H9 (cell line): ENCODE measurements around the gene RAB26. TPM values are rescaled to one million over a fixed set of nuclear protein-coding genes. Genes with fewer than 3 reads are reported as not detected.
"Not testable (repeated sequence)": the region's sequence is repeated elsewhere in the genome, so short reads cannot be mapped to it uniquely, and the experiment has no call there.

ENCODE experiments used
- DNase-seq: peaks from one replicate; pipeline ENCODE4 v3.0.0-alpha.2; 2017
- H2AFZ ChIP-seq: one replicate; pipeline ENCODE4 v1.6.1; 2013; ENCODE audit warnings: mild to moderate bottlenecking, low read length, control low read depth, moderate library complexity
- H2AK5ac ChIP-seq: 2 replicates; pipeline ENCODE4 v1.6.1; 2013; ENCODE audit warnings: low read length, control low read depth, mixed read lengths; ENCODE audit not compliant: insufficient read length
- H2BK120ac ChIP-seq: one replicate; pipeline ENCODE4 v1.6.1; 2013; ENCODE audit warnings: low read depth, mild to moderate bottlenecking, low read length, control low read depth, inconsistent platforms; ENCODE audit not compliant: poor library complexity, severe bottlenecking
- H2BK12ac ChIP-seq: 2 replicates; pipeline ENCODE4 v1.6.1; 2013; ENCODE audit warnings: low read length, control low read depth, mixed read lengths, low read depth; ENCODE audit not compliant: insufficient read length
- H2BK15ac ChIP-seq: 2 replicates; pipeline ENCODE4 v1.6.1; 2013; ENCODE audit warnings: low read depth, low read length, control low read depth
- H2BK20ac ChIP-seq: one replicate; pipeline ENCODE4 v1.6.1; 2013; ENCODE audit warnings: low read depth, mild to moderate bottlenecking, low read length, control low read depth, inconsistent platforms; ENCODE audit not compliant: poor library complexity, severe bottlenecking
- H2BK5ac ChIP-seq: 2 replicates; pipeline ENCODE4 v1.6.1; 2013; ENCODE audit warnings: low read length, control low read depth, mixed read lengths; ENCODE audit not compliant: insufficient read length
- H3K14ac ChIP-seq: 2 replicates; pipeline ENCODE4 v1.6.1; 2013; ENCODE audit warnings: low read length, control low read depth; ENCODE audit not compliant: insufficient read depth
- H3K18ac ChIP-seq: 2 replicates; pipeline ENCODE4 v1.6.1; 2013; ENCODE audit warnings: low read depth, mild to moderate bottlenecking, mixed read lengths, low read length, control low read depth; ENCODE audit not compliant: insufficient read length
- H3K23ac ChIP-seq: 2 replicates; pipeline ENCODE4 v1.6.1; 2013; ENCODE audit warnings: low read length, control low read depth, mixed read lengths, low read depth; ENCODE audit not compliant: insufficient read length
- H3K23me2 ChIP-seq: 2 replicates; pipeline ENCODE4 v1.6.1; 2013; ENCODE audit warnings: low read depth, mild to moderate bottlenecking, mixed read lengths, low read length, control low read depth; ENCODE audit not compliant: insufficient read length, poor library complexity, severe bottlenecking
- H3K27ac ChIP-seq: 2 replicates; pipeline ENCODE4 v1.5.1; 2013; ENCODE audit warnings: low read length, control low read depth, mixed read lengths, low read depth; ENCODE audit not compliant: insufficient read length
- H3K27me3 ChIP-seq: 2 replicates; pipeline ENCODE4 v1.6.1; 2013; ENCODE audit warnings: low read length, control low read depth, inconsistent platforms; ENCODE audit not compliant: insufficient read depth
- H3K4ac ChIP-seq: 2 replicates; pipeline ENCODE4 v1.6.1; 2013; ENCODE audit warnings: low read depth, mild to moderate bottlenecking, control low read depth, inconsistent platforms, low read length, moderate library complexity
- H3K4me1 ChIP-seq: 2 replicates; pipeline ENCODE4 v1.6.1; 2013; ENCODE audit warnings: low read length, control low read depth, inconsistent platforms; ENCODE audit not compliant: insufficient read depth
- H3K4me2 ChIP-seq: 2 replicates; pipeline ENCODE4 v1.6.1; 2013; ENCODE audit warnings: low read length, control low read depth, mixed read lengths; ENCODE audit not compliant: insufficient read length, insufficient read depth
- H3K56ac ChIP-seq: 2 replicates; pipeline ENCODE4 v1.6.1; 2013; ENCODE audit warnings: low read depth, mild to moderate bottlenecking, mixed read lengths, low read length, control low read depth; ENCODE audit not compliant: insufficient read length
- H3K79me1 ChIP-seq: 2 replicates; pipeline ENCODE4 v1.6.1; 2013; ENCODE audit warnings: low read depth, mild to moderate bottlenecking, moderate library complexity, low read length, control low read depth, inconsistent platforms; ENCODE audit not compliant: insufficient read depth, poor library complexity, severe bottlenecking
- H3K79me2 ChIP-seq: 2 replicates; pipeline ENCODE4 v1.6.1; 2013; ENCODE audit warnings: low read length, control low read depth, inconsistent platforms; ENCODE audit not compliant: insufficient read depth
- H3K9ac ChIP-seq: 2 replicates; pipeline ENCODE4 v1.6.1; 2013; ENCODE audit warnings: low read length, control low read depth, mixed read lengths; ENCODE audit not compliant: insufficient read length; ENCODE audit errors: extremely low read depth
- H3K9me3 ChIP-seq: one replicate; pipeline ENCODE4 v1.6.1; 2013; ENCODE audit warnings: low read depth, low read length, inconsistent platforms; ENCODE audit not compliant: control insufficient read depth
- H3T11ph ChIP-seq: one replicate; pipeline ENCODE4 v1.6.1; 2013; ENCODE audit warnings: mild to moderate bottlenecking, low read length, control low read depth, inconsistent platforms
- H4K20me1 ChIP-seq: one replicate; pipeline ENCODE4 v1.6.1; 2013; ENCODE audit not compliant: control insufficient read depth, insufficient read length, insufficient read depth
- H4K5ac ChIP-seq: 2 replicates; pipeline ENCODE4 v1.6.1; 2013; ENCODE audit warnings: low read depth, mild to moderate bottlenecking, mixed read lengths, low read length, control low read depth; ENCODE audit not compliant: insufficient read length
- H4K8ac ChIP-seq: replicated peaks from 2 replicates; pipeline ENCODE4 v1.6.1; 2013; ENCODE audit warnings: low read length, control low read depth, mixed read lengths, low read depth; ENCODE audit not compliant: insufficient read length
- H4K91ac ChIP-seq: 2 replicates; pipeline ENCODE4 v1.6.1; 2013; ENCODE audit warnings: low read depth, mild to moderate bottlenecking, moderate library complexity, mixed read lengths, low read length, control low read depth; ENCODE audit not compliant: insufficient read length
- H3K27ac Mint-ChIP-seq, 3 experiments: 2 replicates in 2 of 3; 3 replicates in 1 of 3; pipeline ENCODE4 v1.8.0; 2020 to 2021; ENCODE audit warnings: mixed read lengths in 3 of 3, mild to moderate bottlenecking in 1 of 3, moderate library complexity in 1 of 3
- H3K27me3 Mint-ChIP-seq: 2 replicates; pipeline ENCODE4 v1.8.0; 2021; ENCODE audit warnings: low read depth, mild to moderate bottlenecking, moderate library complexity, mixed read lengths
- H3K36me3 Mint-ChIP-seq, 3 experiments: 2 replicates in 2 of 3; 3 replicates in 1 of 3; pipeline ENCODE4 v1.8.0; 2020 to 2021; ENCODE audit warnings: low read depth in 3 of 3, mixed read lengths in 3 of 3; ENCODE audit not compliant: insufficient read depth in 1 of 3
- H3K4me1 Mint-ChIP-seq, 2 experiments: 2 replicates each; pipeline ENCODE4 v1.8.0; 2020; ENCODE audit warnings: mixed read lengths in 2 of 2
- H3K4me3 Mint-ChIP-seq, 2 experiments: 2 replicates in 1 of 2; 3 replicates in 1 of 2; pipeline ENCODE4 v1.8.0; 2020 to 2021; ENCODE audit warnings: mild to moderate bottlenecking in 2 of 2, mixed read lengths in 2 of 2, moderate library complexity in 1 of 2
- H3K9me3 Mint-ChIP-seq, 2 experiments: 2 replicates in 1 of 2; 3 replicates in 1 of 2; pipeline ENCODE4 v1.8.0; 2020; ENCODE audit warnings: mild to moderate bottlenecking in 2 of 2, mixed read lengths in 2 of 2, moderate library complexity in 1 of 2
- whole genome bisulfite sequencing: extraction: QIAGEN DNeasy Blood & Tissue Kit; methylation state at CpG from one replicate; pipeline ENCODE4 v1.1.7; 2013; ENCODE audit warnings: missing lambda C conversion rate, low lambda C conversion rate, mixed read lengths; ENCODE audit not compliant: insufficient read length; ENCODE audit errors: extremely low coverage; 5-methylcytosine and 5-hydroxymethylcytosine counted together
- total RNA-seq: library from RNA; stranded (reverse); gene quantifications from 2 replicates; pipeline ENCODE4 v1.2.1, GENCODE V29; 2021

RAB26 gene
- total RNA-seq, 1 experiment from 2014 or later: 2.4 TPM

DNA sequence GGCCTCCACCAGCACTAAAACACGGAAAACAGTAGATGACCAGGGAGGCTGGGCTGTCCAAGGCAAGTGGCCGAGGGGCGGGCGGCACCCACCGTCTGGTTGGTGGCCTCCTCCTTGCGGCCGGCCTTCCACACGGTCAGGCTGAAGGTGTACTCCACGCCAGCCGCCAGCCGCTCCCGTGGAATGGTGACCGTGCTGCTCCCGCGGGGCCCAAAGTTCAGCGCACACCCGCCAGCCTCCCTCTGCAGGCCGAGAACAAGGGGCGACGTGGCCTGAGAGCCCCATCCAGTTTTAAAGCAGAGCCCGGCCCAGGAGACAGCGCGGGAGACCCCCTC, 40.7 kb upstream of the RAB26 start:
- H4K91ac ChIP-seq, H3K9ac ChIP-seq, H3K79me2 ChIP-seq, H3K23me2 ChIP-seq, H3K4me2 ChIP-seq, H3K27me3 ChIP-seq, H2BK20ac ChIP-seq, H4K5ac ChIP-seq, H2BK5ac ChIP-seq, H3K18ac ChIP-seq, H3K23ac ChIP-seq, H2BK15ac ChIP-seq, H3K27me3 Mint-ChIP-seq, H3K4ac ChIP-seq, H2BK120ac ChIP-seq, H3K9me3 ChIP-seq, H2AK5ac ChIP-seq, H4K20me1 ChIP-seq, H3T11ph ChIP-seq, H4K8ac ChIP-seq, H3K4me1 Mint-ChIP-seq, H3K4me1 ChIP-seq, H3K4me3 Mint-ChIP-seq, H3K14ac ChIP-seq, H3K9me3 Mint-ChIP-seq, H2AFZ ChIP-seq, H3K27ac ChIP-seq, DNase-seq, H3K79me1 ChIP-seq, H3K56ac ChIP-seq, H2BK12ac ChIP-seq: not testable (repeated sequence)
- WGBS: no CpG with 5 or more reads among the region's 23 CpGs
- Mint-ChIP-seq H3K36me3 (peaks cover 2 to 29% (median 14%) of the 10 kb centered on the region in 3 experiments; a peak in 6 of 7 replicates), H3K27ac (peak overlapping the region in 1 of 3 experiments; percentile 23; a peak in 1 of 7 replicates)

DNA sequence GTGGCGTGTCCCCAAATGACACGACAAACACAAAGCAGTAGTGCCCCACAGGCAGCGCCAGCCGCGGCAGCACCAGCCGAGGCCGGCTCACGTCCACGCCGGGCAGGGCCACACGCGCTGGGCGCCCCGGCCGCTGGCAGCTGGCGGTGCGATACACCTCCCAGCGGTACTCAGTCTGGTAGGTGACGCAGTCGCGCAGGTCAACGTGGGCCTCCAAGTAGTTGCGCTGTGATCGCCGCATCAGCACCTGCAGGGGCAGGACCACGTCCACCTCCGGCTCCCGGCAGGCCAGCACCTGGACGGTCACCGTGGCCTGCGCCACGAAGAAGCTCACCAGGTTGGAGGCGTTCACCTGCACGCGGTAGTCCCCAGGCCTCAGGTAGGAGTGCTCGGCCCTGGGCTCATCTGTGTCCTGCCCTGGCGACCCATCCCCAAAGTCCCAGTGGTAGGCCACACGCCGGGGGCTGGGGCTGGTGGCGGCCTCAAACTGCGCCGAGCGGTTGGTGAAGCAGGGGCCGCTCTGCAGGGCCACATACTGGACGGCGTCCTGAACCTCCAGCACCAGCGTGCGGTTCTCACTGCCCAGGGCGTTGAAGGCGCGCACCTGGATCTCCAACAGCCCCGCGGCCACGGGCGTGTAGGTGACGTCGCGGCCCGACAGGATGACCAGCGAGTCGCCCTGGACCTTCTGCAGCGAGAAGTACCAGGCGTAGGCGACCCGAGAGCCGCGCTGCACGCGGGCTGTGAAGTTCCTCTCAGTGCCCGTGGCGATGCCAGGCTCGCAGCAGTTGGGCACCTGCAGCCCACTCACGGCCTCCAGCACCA, 39.8 kb upstream of the RAB26 start:
- H3K9ac ChIP-seq, H3K4me1 Mint-ChIP-seq, H2BK15ac ChIP-seq, H4K20me1 ChIP-seq, H3K4me1 ChIP-seq, DNase-seq, H3K4ac ChIP-seq, H2AFZ ChIP-seq, H3K27me3 Mint-ChIP-seq, H2BK5ac ChIP-seq, H3K23me2 ChIP-seq, H3K56ac ChIP-seq, H3K4me2 ChIP-seq, H4K91ac ChIP-seq, H3K14ac ChIP-seq, H4K8ac ChIP-seq, H2BK12ac ChIP-seq, H3K23ac ChIP-seq, H3K79me2 ChIP-seq, H2BK20ac ChIP-seq, H4K5ac ChIP-seq, H3K27ac ChIP-seq, H3K79me1 ChIP-seq, H3T11ph ChIP-seq, H3K18ac ChIP-seq, H3K27ac Mint-ChIP-seq, H3K9me3 ChIP-seq, H2AK5ac ChIP-seq, H3K27me3 ChIP-seq, H3K9me3 Mint-ChIP-seq, H3K4me3 Mint-ChIP-seq, H2BK120ac ChIP-seq: not testable (repeated sequence)
- WGBS: no CpG with 5 or more reads among the region's 73 CpGs
- peaks cover 2 to 28% (median 13%) of the 10 kb centered on the region in 3 experiments; a peak in 6 of 7 replicates for H3K36me3 Mint-ChIP-seq
